Measurements from ENCODE around the gene ATAD3B.

ATAD3B gene

DNA sequence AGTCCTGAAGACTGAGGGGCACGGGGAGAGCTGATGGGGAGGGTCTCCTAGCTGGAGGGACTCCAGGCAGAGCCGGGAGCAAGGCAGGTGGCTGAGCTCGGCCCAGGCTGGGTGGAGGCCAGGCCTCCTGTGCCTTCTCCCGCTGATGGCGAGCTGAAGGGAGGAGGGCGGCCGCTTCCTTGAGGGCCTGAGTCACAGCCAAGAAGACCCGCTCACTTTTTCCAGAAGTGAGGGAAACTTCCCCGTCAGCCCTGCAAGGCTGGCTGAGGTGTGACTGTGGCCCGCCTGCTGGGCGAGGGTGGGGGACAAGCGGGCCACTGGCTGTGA is 37.8 kb upstream of the ATAD3B start (continued):
- no peak for TF ChIP-seq SCRT1 (tag by site-specific recombination; IDR thresholded peaks at IDR 0.05; ENCODE audit: borderline replicate concordance)
- TF ChIP-seq ZNF324 (tag by site-specific recombination; IDR thresholded peaks at IDR 0.05): no peak

DNA sequence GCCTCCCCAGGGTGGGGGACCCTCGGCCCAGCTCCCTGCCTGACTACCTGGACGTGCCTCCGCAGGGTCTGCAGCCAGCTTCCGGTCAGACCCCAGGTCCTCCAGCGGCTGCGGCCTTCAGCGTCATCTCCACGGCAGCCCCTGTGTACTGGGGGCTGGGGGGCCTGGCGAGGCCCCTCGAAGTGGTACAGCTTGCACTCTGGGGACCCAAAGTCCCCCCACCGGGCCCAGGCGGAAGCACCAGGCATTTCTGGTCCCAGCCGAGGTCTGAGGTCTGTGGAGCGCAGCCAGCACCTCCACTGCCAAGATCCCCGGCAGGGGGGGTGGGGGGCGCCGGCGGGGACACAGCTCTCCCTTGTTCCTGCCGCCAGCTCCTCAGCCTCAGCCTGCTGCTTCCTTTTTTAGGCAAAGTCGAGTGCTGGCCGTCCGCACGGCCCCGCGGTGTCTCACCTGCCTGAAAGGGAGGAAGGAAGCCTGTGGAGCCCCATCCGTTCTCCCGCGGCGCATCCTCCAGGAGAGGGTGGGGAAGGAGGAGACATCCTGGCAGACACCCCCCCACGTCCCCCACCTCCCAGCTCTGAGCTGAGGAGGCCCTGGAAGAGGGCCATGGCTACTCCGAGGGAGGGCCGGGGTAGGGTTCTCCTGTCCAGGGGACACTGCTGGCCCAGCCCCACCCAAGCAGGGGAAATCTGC is 37.3 kb upstream of the ATAD3B start:
- peaks cover 0 to 8% of the 10 kb centered on the region in 2 experiments; a peak in 1 of 3 replicates for H3K36me3 ChIP-seq (ENCODE audit: control insufficient read depth in 2 of 2, insufficient read depth in 1 of 2, low read length in 2 of 2)
- ChIA-PET CTCF (no interaction called here), POLR2A (interaction anchor here (0.6 to 1.4 kb wide), 3 partner anchors 26 to 43 kb away, joined by 3 to 8 read pairs (median 4); partner anchors contain the start of gene MRPL20)
- no peak overlapping the region for H3K27ac ChIP-seq (ENCODE audit: extremely low read depth, low read depth, low read length)
- no peaks in the 10 kb centered on the region for H3K9me3 ChIP-seq (ENCODE audit: control insufficient read depth, insufficient read depth, low read depth, low read length)
- no peak overlapping the region for H3K4me3 ChIP-seq (ENCODE audit: low read depth, low read length)
- TF ChIP-seq ZNF248 (tag by site-specific recombination; IDR thresholded peaks at IDR 0.05): no peak
- 0 out of 2 replicates have a peak, but pooled peaks have one; percentile 2 for TF ChIP-seq ZIC2 (tag by site-specific recombination; IDR thresholded peaks at IDR 0.05)
- TF ChIP-seq, protein P1, sequence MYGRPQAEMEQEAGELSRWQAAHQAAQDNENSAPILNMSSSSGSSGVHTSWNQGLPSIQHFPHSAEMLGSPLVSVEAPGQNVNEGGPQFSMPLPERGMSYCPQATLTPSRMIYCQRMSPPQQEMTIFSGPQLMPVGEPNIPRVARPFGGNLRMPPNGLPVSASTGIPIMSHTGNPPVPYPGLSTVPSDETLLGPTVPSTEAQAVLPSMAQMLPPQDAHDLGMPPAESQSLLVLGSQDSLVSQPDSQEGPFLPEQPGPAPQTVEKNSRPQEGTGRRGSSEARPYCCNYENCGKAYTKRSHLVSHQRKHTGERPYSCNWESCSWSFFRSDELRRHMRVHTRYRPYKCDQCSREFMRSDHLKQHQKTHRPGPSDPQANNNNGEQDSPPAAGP (tag by site-specific recombination; IDR thresholded peaks at IDR 0.05): peak; percentile 4; the same call in 1 of the 2 replicates
- TF ChIP-seq, protein P2, sequence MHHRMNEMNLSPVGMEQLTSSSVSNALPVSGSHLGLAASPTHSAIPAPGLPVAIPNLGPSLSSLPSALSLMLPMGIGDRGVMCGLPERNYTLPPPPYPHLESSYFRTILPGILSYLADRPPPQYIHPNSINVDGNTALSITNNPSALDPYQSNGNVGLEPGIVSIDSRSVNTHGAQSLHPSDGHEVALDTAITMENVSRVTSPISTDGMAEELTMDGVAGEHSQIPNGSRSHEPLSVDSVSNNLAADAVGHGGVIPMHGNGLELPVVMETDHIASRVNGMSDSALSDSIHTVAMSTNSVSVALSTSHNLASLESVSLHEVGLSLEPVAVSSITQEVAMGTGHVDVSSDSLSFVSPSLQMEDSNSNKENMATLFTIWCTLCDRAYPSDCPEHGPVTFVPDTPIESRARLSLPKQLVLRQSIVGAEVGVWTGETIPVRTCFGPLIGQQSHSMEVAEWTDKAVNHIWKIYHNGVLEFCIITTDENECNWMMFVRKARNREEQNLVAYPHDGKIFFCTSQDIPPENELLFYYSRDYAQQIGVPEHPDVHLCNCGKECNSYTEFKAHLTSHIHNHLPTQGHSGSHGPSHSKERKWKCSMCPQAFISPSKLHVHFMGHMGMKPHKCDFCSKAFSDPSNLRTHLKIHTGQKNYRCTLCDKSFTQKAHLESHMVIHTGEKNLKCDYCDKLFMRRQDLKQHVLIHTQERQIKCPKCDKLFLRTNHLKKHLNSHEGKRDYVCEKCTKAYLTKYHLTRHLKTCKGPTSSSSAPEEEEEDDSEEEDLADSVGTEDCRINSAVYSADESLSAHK (tag by site-specific recombination; IDR thresholded peaks at IDR 0.05): no peak
- TF ChIP-seq WT1 (tag by site-specific recombination; IDR thresholded peaks at IDR 0.05): peak; percentile 29; the same call in 1 of the 2 replicates
- peak; percentile 92 for TF ChIP-seq GLIS1 (tag by site-specific recombination; IDR thresholded peaks at IDR 0.05)
- TF ChIP-seq, protein P3, sequence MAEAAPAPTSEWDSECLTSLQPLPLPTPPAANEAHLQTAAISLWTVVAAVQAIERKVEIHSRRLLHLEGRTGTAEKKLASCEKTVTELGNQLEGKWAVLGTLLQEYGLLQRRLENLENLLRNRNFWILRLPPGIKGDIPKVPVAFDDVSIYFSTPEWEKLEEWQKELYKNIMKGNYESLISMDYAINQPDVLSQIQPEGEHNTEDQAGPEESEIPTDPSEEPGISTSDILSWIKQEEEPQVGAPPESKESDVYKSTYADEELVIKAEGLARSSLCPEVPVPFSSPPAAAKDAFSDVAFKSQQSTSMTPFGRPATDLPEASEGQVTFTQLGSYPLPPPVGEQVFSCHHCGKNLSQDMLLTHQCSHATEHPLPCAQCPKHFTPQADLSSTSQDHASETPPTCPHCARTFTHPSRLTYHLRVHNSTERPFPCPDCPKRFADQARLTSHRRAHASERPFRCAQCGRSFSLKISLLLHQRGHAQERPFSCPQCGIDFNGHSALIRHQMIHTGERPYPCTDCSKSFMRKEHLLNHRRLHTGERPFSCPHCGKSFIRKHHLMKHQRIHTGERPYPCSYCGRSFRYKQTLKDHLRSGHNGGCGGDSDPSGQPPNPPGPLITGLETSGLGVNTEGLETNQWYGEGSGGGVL (tag by site-specific recombination; IDR thresholded peaks at IDR 0.05): no peak
- no peak for TF ChIP-seq ZNF701 (tag by site-specific recombination; IDR thresholded peaks at IDR 0.05)
- TF ChIP-seq, protein P4, sequence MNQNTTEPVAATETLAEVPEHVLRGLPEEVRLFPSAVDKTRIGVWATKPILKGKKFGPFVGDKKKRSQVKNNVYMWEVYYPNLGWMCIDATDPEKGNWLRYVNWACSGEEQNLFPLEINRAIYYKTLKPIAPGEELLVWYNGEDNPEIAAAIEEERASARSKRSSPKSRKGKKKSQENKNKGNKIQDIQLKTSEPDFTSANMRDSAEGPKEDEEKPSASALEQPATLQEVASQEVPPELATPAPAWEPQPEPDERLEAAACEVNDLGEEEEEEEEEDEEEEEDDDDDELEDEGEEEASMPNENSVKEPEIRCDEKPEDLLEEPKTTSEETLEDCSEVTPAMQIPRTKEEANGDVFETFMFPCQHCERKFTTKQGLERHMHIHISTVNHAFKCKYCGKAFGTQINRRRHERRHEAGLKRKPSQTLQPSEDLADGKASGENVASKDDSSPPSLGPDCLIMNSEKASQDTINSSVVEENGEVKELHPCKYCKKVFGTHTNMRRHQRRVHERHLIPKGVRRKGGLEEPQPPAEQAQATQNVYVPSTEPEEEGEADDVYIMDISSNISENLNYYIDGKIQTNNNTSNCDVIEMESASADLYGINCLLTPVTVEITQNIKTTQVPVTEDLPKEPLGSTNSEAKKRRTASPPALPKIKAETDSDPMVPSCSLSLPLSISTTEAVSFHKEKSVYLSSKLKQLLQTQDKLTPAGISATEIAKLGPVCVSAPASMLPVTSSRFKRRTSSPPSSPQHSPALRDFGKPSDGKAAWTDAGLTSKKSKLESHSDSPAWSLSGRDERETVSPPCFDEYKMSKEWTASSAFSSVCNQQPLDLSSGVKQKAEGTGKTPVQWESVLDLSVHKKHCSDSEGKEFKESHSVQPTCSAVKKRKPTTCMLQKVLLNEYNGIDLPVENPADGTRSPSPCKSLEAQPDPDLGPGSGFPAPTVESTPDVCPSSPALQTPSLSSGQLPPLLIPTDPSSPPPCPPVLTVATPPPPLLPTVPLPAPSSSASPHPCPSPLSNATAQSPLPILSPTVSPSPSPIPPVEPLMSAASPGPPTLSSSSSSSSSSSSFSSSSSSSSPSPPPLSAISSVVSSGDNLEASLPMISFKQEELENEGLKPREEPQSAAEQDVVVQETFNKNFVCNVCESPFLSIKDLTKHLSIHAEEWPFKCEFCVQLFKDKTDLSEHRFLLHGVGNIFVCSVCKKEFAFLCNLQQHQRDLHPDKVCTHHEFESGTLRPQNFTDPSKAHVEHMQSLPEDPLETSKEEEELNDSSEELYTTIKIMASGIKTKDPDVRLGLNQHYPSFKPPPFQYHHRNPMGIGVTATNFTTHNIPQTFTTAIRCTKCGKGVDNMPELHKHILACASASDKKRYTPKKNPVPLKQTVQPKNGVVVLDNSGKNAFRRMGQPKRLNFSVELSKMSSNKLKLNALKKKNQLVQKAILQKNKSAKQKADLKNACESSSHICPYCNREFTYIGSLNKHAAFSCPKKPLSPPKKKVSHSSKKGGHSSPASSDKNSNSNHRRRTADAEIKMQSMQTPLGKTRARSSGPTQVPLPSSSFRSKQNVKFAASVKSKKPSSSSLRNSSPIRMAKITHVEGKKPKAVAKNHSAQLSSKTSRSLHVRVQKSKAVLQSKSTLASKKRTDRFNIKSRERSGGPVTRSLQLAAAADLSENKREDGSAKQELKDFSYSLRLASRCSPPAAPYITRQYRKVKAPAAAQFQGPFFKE (tag by site-specific recombination; IDR thresholded peaks at IDR 0.05; ENCODE audit: borderline replicate concordance): no peak
- no peak for TF ChIP-seq TRIM28 (IDR thresholded peaks at IDR 0.05; ENCODE audit: borderline replicate concordance, low read length)
- TF ChIP-seq OVOL3 (tag by site-specific recombination; IDR thresholded peaks at IDR 0.05): no peak
- TF ChIP-seq KLF16 (tag by site-specific recombination; IDR thresholded peaks at IDR 0.05): no peak
- TF ChIP-seq, protein P5, sequence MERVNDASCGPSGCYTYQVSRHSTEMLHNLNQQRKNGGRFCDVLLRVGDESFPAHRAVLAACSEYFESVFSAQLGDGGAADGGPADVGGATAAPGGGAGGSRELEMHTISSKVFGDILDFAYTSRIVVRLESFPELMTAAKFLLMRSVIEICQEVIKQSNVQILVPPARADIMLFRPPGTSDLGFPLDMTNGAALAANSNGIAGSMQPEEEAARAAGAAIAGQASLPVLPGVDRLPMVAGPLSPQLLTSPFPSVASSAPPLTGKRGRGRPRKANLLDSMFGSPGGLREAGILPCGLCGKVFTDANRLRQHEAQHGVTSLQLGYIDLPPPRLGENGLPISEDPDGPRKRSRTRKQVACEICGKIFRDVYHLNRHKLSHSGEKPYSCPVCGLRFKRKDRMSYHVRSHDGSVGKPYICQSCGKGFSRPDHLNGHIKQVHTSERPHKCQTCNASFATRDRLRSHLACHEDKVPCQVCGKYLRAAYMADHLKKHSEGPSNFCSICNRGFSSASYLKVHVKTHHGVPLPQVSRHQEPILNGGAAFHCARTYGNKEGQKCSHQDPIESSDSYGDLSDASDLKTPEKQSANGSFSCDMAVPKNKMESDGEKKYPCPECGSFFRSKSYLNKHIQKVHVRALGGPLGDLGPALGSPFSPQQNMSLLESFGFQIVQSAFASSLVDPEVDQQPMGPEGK (tag by site-specific recombination; IDR thresholded peaks at IDR 0.05): peak; percentile 47; the same call in 1 of the 2 replicates
- H3K4me1 ChIP-seq (ENCODE audit: control insufficient read depth, insufficient read depth, low read length): no peaks in the 10 kb centered on the region

All from HEK293 (cell line).